Measurements from ENCODE around the gene ZNF688. TPM values are rescaled to one million over a fixed set of nuclear protein-coding genes. Genes with fewer than 3 reads are reported as not detected.

Gene ZNF688
- total and polyA plus RNA-seq, 2 of the 8 experiments (the other 6 are each of a cell fraction or from before 2014, with no cell fraction given): 2.7 to 3.5 TPM

DNA sequence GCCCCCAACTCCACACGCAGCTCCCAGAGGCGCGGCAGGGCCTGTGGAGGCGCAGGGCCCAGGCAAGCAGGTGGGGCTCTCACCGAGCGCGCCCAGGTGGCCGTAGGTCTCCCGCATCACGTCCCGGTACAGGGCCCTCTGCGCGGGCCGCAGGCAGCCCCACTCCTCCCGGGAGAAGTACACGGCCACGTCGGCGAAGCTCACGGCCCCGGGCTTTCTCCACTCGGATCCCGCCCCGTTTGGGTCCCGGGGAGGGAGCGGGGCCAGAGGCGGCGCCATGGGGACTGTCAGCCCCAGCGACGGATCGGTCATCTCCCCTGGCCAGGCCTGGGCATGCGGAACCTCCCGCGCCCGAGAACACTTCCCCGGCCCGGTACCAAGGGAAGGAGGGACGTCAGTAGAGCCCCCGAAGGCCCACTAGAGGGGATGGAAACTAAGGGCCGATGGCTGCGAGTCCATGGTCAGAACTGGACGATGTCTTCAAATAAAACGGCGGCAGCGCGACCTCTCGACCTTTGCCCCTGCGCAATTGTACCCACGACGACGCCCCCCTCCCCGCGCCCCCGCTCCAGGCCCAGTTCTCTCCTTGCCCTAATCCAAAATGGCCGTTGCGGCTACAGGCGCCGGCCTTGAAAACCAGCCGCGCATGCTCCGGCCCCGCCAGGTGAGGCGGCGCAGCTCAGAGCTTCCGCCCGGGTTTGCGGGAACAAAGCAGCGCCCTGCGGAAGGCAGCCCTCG is 37.0 kb downstream of the ZNF688 start, which contains the start of gene ZNF747 (continued):
- TF ChIP-seq HDAC6 (IDR thresholded peaks at IDR 0.05; ENCODE audit: low read depth, low read length) (no peak), CTBP2 (IDR thresholded peaks at IDR 0.05; ENCODE audit: borderline replicate concordance, insufficient read depth, insufficient read length, low read length) (no peak), EP300 (IDR thresholded peaks at IDR 0.05; ENCODE audit: borderline replicate concordance in 1 of 2, low read depth in 2 of 2, low read length in 2 of 2) (no peak), BCL11A (IDR thresholded peaks at IDR 0.05; ENCODE audit: low read depth in 2 of 2, low read length in 2 of 2) (no peak), CHD1 (IDR thresholded peaks at IDR 0.05; ENCODE audit: low read depth, low read length) (no peak), BACH1 (IDR thresholded peaks at IDR 0.05; ENCODE audit: low read length) (no peak), SRF (IDR thresholded peaks at IDR 0.05; ENCODE audit: low read depth, low read length) (peak; percentile 40; the same call in 1 of the 2 replicates), ZNF274 (IDR thresholded peaks at IDR 0.05; ENCODE audit: borderline replicate concordance, extremely low read depth, low read length) (no peak), CBX5 (IDR thresholded peaks at IDR 0.05; ENCODE audit: low read depth, low read length) (no peak), RNF2 (IDR thresholded peaks at IDR 0.05; ENCODE audit: borderline replicate concordance, low read depth, low read length, missing control alignments, poor library complexity, severe bottlenecking) (no peak), HDAC2 (IDR thresholded peaks at IDR 0.05; ENCODE audit: borderline replicate concordance in 1 of 2, low read depth in 2 of 2, low read length in 2 of 2) (no peak), POLR2AphosphoS5 (IDR thresholded peaks at IDR 0.05; ENCODE audit: low read depth, low read length) (peak; percentile 34; the same call in 1 of the 2 replicates), PHF8 (conservative IDR thresholded peaks at IDR 0.05; ENCODE audit: low read depth, low read length) (peak; percentile 42; the same call in 1 of the 2 replicates), RBBP5 (IDR thresholded peaks at IDR 0.05; ENCODE audit: borderline replicate concordance, low read depth, low read length) (peak; percentile 32; the same call in 1 of the 2 replicates), CEBPB (IDR thresholded peaks at IDR 0.05; ENCODE audit: low read depth, low read length) (no peak), POLR2A (IDR thresholded peaks at IDR 0.05; ENCODE audit: control extremely low read depth in 1 of 2, low read depth in 2 of 2, low read length in 2 of 2) (peak in 1 of 2 experiments; percentile 81; a peak in 2 of 3 replicates), MAFK (IDR thresholded peaks at IDR 0.05; ENCODE audit: low read depth, low read length) (no peak), BRCA1 (IDR thresholded peaks at IDR 0.05; ENCODE audit: low read depth, low read length) (no peak)
- TF ChIP-seq, protein P1, sequence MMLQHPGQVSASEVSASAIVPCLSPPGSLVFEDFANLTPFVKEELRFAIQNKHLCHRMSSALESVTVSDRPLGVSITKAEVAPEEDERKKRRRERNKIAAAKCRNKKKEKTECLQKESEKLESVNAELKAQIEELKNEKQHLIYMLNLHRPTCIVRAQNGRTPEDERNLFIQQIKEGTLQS (IDR thresholded peaks at IDR 0.05; ENCODE audit: insufficient read depth, low read depth, low read length): no peak
- TF ChIP-seq, protein P2, sequence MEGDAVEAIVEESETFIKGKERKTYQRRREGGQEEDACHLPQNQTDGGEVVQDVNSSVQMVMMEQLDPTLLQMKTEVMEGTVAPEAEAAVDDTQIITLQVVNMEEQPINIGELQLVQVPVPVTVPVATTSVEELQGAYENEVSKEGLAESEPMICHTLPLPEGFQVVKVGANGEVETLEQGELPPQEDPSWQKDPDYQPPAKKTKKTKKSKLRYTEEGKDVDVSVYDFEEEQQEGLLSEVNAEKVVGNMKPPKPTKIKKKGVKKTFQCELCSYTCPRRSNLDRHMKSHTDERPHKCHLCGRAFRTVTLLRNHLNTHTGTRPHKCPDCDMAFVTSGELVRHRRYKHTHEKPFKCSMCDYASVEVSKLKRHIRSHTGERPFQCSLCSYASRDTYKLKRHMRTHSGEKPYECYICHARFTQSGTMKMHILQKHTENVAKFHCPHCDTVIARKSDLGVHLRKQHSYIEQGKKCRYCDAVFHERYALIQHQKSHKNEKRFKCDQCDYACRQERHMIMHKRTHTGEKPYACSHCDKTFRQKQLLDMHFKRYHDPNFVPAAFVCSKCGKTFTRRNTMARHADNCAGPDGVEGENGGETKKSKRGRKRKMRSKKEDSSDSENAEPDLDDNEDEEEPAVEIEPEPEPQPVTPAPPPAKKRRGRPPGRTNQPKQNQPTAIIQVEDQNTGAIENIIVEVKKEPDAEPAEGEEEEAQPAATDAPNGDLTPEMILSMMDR (IDR thresholded peaks at IDR 0.05; ENCODE audit: control extremely low read depth in 1 of 3, insufficient read depth in 1 of 3, low read depth in 1 of 3, low read length in 3 of 3): no peak

All from H1 (cell line).